ENCODE measurements around the gene YTHDF1. TPM values are rescaled to one million over a fixed set of nuclear protein-coding genes. Genes with fewer than 3 reads are reported as not detected.

Gene YTHDF1
- total RNA-seq, 1 donor from 2014 or later, result 22.2 TPM

- Histone ChIP-seq H3K4me1 (peaks cover 18% of the 10 kb centered on the region), H3K27me3 (ENCODE audit: low read depth) (peaks cover 26% of the 10 kb centered on the region), H3K27ac (replicated peaks) (no peak overlapping the region), H3K9me3 (replicated peaks) (no peaks in the 10 kb centered on the region), H3K36me3 (no peaks in the 10 kb centered on the region), H3K4me3 (no peak overlapping the region)
- DNase-seq, result no peak
- no peak for TF ChIP-seq CTCF (IDR thresholded peaks at IDR 0.05; ENCODE audit: borderline replicate concordance)
- intact Hi-C loops (cut with micrococcal nuclease), result no loop called here
Observed at GRCh38 chr20:63220696-63221399, 4.9 kb upstream of the YTHDF1 start.

GRCh38 chr20:63219866-63220521, 4.1 kb upstream of the YTHDF1 start:
- Histone ChIP-seq H3K4me1 (peaks cover 23% of the 10 kb centered on the region), H3K4me3 (no peak overlapping the region), H3K9me3 (replicated peaks) (no peaks in the 10 kb centered on the region), H3K27ac (replicated peaks) (no peak overlapping the region), H3K36me3 (no peaks in the 10 kb centered on the region), H3K27me3 (ENCODE audit: low read depth) (peaks cover 26% of the 10 kb centered on the region)
- DNase-seq, result no peak
- no peak for TF ChIP-seq CTCF (IDR thresholded peaks at IDR 0.05; ENCODE audit: borderline replicate concordance)
- intact Hi-C loops (cut with micrococcal nuclease), result no loop called here

- Histone ChIP-seq H3K27ac (replicated peaks) (no peak overlapping the region), H3K4me1 (peaks cover 23% of the 10 kb centered on the region), H3K36me3 (peaks cover 3% of the 10 kb centered on the region), H3K9me3 (replicated peaks) (no peaks in the 10 kb centered on the region), H3K4me3 (no peak overlapping the region), H3K27me3 (ENCODE audit: low read depth) (peaks cover 26% of the 10 kb centered on the region)
- no peak for DNase-seq
- intact Hi-C loops (cut with micrococcal nuclease), result no loop called here
- TF ChIP-seq CTCF (IDR thresholded peaks at IDR 0.05; ENCODE audit: borderline replicate concordance), result no peak
Observed at GRCh38 chr20:63219447-63219821, 3.5 kb upstream of the YTHDF1 start.

- Histone ChIP-seq H3K9me3 (replicated peaks) (no peaks in the 10 kb centered on the region), H3K36me3 (peaks cover 8% of the 10 kb centered on the region), H3K4me3 (no peak overlapping the region), H3K27me3 (ENCODE audit: low read depth) (peaks cover 26% of the 10 kb centered on the region), H3K4me1 (peaks cover 26% of the 10 kb centered on the region), H3K27ac (replicated peaks) (no peak overlapping the region)
- no peak for DNase-seq
- intact Hi-C loops (cut with micrococcal nuclease), result no loop called here
- no peak for TF ChIP-seq CTCF (IDR thresholded peaks at IDR 0.05; ENCODE audit: borderline replicate concordance)
Observed at GRCh38 chr20:63218701-63219446, 2.9 kb upstream of the YTHDF1 start.

GRCh38 chr20:63217706-63218105, 1.8 kb upstream of the YTHDF1 start:
- no peaks in the 10 kb centered on the region for H3K9me3 ChIP-seq (replicated peaks)
- H3K4me3 ChIP-seq, result no peak overlapping the region
- no peak for TF ChIP-seq CTCF (IDR thresholded peaks at IDR 0.05; ENCODE audit: borderline replicate concordance)
- H3K36me3 ChIP-seq, result peaks cover 20% of the 10 kb centered on the region
- peaks cover 26% of the 10 kb centered on the region for H3K27me3 ChIP-seq (ENCODE audit: low read depth)
- intact Hi-C loops (cut with micrococcal nuclease), result no loop called here
- H3K4me1 ChIP-seq, result peaks cover 38% of the 10 kb centered on the region
- no peak for DNase-seq
- H3K27ac ChIP-seq (replicated peaks), result no peak overlapping the region

All from left ventricle myocardium inferior (tissue), 1 donor.